Stimulated activated CD8-positive, alpha-beta memory T cell treated with anti-CD3 and anti-CD28 coated beads, Interleukin-4, amount 100 ng/mL, for 1 hour (primary cell): ENCODE data around the gene SCN5A.
"Not testable (repeated sequence)": the region's sequence is repeated elsewhere in the genome, so short reads cannot be mapped to it uniquely, and the experiment has no call there.

ENCODE experiments used
- DNase-seq, 2 donors: peaks; one replicate each; pipeline ENCODE4 v3.0.0-alpha.2; 2020; ENCODE audit warnings: low read depth in 2 of 2, low spot score in 1 of 2

SCN5A gene

DNA sequence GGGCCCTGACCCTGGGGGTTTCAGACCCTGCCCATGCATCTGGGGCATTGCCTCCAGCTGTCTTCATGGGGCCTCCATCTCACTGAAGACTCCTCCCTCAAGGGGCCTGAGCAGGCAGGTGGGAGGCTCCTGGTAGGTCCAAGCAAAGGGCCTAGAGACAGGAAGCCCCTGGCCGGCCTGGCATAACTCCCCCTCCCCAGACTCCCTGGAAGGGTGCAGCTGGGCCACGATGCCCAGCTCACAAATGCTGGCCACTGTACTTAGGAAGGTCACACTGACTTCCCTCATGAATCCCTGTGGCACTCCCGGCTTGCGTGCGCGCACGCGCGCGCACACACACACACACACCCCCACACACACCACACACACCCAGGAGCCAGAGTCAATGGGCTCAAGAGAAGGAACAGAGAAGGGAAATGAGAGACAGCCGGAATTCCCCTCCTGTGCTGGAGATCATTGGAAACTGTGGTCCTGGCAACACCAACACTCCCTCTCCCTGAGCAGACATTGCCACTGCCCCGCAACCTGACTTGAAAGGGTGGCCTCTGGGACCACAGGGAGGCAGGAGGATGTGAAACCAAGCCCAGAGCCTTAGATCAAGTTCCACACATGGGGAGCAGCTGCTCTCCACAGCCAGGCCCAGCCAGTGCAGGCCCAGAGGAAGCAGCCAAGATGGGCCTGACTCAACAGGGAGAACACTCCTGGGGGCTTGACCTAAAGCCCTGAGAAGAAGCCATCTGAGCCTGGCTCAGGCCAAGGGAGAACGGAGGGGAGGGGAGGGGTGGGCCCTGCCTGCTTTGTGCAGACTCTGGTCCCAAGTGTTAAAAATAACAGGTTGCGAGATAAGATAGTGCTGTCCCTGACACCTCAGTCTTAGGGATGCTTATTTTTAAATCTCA lies 69.7 kb downstream of the SCN5A start:
- no peak for DNase-seq

DNA sequence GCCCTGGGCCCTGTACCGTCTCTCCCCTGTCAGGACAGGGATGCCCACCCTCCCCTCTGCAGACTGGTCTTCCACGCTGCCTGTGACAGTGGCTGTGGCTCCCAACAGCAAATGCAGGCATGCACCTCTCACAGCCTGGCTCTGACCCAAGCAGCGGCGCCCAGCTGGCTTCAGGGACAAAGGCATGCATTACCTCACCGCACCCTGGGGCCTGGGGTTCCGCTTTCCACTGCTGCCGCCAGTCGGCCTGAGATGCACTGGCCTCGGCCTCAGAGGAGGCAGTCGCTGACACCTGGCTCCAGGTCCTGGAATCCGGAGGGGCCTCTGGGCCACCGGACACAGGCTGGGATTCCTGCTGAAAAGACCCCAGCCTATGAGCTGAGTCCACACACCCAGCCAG lies 70.3 kb downstream of the SCN5A start:
- DNase-seq = no peak

DNA sequence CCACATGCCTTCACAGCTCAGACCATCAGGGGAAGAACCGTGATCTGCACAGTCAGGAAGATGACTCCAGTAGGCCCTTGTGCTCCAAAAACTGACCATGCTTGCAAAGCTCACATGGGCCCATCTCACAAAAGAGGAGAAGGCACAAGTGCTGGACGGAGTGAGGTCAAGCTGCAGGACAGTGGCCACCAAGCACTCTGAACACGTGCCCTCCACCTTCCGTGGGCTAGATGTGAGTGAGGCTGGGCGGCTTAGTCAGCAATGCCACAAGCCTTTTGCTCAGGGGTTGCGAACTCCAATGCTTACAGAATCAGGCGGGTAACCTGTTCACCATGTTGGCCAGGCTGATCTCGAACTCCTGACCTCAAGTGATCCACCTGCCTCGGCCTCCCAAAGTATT lies 70.9 kb downstream of the SCN5A start:
- no peak for DNase-seq

DNA sequence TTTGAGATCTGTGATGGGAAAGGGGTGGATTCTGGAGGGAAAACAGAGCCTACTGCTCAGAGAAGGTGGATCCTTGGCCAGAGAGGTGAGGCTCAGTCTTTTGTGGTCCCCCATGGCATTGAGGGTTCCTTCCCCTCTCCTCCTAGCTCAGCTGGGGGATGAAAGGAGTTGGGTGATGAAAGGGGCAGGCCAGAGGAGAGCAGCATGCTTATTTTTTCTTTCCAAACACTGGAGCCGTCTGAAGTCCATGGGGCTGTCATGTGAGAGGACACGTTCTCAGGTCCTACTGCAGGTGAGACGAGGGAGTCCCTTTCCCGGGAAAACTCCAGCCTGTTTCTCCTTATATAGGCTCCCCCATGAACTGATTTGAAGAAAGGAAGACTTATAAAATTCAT lies 71.4 kb downstream of the SCN5A start:
- DNase-seq = no peak

DNA sequence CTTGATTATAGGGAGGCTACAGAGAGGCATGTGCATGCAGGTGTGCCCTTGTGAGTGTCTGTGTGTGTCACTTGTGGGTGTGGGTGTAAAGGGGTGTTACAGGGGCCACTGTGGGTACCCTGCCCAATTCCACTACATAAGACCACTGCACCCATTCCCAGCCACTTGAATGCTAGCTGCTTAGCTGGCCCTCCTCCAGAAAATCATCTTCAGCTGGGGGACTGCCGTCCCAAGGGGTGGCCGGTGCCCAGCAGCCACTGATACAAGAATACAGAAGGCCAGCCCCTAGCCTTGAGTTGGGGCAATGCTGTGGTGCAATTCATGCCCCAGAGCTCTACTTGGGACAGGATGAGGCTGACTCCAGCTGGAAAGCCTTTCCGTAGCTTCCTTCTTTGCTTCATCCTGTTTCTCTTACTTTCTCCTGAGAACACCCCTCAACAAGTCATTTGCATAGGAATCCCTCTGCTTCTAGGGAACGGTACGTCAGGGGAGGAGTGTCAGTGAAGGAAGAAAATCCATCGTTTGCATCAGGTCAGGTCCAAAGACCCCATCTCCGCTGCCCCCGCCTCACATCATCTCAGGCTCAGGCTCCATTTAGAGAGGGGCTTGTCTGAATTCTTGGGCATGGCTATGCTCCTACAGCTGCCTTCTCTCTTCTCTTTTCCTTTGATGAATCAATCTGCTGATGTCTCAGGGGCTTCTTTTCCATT lies 72.0 kb downstream of the SCN5A start:
- DNase-seq = no peak

DNA sequence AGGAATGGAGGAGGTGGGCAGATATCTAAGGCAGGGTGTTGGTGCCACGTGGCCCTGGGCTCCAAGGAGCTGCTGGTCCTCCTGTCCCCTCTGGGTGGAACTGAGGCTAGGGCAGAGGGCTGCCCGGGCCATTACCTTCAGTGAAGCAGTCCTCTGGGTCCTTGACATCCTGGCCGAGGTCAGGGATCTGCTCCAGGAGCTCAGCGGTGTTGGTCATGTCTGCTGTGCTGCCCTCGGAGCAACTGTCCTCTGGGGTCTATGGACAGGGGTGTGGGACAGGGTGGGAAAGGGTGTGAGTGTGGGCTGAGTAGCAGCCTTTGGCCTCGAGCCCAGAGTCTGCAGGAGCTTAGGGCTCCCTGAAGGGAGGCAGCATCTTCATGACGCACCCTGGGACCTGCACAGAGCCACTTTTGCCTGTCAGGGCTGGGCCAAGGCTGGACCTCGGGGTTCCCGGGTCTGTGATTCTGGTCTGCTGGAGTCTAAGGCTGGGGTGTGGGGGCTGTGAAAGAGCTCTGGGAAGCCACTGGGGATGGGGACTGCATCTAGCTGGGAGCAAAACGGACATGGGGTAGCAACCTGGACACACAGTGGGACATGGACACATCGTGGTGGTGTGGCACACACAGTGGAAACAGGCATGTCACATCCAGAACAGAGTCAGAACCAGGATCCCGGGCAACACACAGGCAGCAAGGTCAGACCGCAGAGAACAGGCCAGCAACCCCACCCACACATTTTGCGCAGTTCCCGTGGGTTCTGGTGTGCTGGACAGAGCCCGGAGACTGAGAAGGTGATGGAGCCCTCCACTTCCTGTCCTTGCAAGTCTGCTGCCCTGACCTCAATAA lies 72.7 kb downstream of the SCN5A start:
- DNase-seq = no peak

DNA sequence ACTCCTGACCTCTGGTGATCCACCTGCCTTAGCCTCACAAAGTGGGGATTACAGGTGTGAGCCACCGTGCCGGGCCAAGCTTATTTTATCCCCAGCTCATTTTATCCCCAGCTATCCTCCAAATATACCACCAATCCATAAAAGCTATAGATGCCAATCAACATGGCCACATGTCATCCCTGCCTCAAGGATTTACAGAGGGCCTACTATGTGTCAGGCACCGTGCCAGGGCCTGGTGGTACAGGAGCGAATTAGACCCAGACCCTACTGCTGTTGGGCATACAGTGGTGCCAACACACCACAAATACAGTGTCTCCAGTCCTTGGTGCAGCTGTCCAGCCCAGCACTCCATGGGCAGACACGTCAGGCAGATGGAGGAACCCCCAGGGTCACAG lies 73.4 kb downstream of the SCN5A start:
- no peak for DNase-seq

DNA sequence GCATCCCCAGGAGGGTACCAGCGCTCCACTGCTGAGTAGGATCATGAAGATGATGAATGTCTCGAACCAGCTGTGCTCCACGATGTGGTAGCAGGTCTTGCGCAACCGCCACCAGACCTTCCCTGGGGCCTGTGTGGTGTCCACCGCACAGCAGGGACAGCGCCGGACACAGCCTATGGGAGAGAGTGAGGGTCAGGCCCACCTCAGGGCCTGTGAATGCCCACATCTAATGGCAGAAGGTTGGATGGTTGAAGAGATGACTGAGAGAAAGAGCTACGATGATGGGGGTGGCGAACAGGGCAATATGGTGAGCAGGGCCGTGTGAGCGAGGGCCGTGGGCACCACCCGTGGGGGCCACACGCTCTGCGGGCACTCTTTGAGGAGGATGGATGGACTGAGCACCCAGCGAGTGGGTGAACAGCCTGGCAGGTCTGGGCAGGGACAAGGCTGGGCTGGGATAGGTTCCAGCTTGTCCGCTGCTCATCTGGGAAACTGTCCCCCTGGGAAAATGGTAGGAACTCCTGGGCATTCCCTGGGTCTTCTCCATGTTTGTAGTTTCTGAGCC lies 74.1 kb downstream of the SCN5A start:
- DNase-seq = no peak

DNA sequence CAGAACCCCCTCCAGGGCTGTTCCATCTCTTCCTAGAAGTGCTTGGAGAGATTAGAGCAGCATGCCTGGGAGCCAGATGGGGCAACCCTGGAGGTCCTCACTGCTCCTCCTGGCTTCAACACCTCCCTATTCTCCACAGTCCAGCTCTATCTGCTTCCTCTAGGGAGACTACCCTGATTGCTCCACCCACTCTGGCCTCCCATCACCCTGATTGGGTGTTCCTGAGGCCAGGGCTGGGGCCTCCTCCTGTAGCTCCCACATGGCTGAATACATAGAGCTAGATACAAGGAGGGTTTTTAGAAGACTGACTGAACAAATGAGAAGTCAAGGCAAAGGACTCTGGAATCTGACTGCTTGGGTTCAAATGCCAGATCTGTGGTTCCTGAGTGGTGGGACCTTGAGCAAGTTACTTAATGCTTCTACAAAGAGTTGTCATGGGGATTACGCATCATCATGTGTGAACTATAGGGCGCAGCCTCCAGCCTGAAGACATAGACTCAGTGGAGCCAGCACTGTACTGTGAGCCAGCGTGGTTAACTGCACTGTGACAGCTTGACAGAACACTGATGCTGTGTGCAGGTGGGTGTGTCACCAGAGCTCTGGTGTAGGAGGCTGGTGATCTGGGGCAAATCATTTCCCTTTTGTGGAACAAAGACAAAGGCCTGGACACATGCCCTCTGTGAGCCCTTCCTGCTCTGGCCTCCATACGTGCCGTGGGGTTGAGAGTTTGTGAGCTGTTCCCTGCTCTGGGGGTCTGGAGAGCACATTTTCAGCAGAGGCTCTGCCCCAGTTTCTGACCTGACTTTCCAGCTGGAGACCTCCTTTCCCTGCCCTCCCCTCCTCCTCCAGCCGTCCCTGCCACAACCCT lies 74.8 kb downstream of the SCN5A start:
- no peak for DNase-seq

DNA sequence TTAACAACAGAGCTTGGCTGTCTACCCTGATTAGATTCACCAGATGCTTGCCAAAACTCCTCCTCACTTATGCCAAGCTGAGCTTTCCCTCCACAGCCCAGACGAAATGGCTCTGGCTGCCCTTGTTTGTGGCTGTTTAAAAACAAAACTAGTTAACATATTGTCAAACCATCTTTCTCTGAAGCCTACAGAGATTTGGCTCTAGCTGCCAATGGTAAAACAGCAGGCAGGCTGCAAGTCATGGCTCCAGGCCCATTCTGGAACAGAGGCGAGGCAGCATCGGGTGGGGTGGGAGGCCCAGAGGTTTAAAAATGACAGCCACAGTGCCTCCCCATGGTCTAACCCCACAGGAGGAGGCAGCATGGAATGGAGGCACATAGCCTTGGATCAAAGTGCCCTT lies 75.9 kb downstream of the SCN5A start:
- DNase-seq = no peak

DNA sequence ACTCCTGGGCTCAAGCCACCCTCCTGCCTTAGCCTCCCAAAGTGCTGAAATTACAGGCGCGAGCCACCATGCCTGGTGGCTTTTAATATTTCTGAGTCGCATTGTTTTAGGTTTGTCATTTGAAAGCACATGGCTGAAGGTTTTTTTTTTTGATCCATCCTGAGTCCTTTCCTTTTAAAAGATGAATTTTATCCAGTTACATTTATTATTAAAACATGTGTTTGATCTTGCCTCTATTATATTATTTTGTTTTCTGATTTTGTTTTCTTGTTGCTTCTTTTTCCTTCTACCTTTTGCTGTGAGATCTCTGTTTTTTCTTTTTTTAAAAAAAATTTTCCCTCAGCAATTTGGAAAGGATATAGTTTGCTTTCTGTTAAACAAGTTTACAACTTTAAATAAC lies 76.4 kb downstream of the SCN5A start:
- no peak for DNase-seq

DNA sequence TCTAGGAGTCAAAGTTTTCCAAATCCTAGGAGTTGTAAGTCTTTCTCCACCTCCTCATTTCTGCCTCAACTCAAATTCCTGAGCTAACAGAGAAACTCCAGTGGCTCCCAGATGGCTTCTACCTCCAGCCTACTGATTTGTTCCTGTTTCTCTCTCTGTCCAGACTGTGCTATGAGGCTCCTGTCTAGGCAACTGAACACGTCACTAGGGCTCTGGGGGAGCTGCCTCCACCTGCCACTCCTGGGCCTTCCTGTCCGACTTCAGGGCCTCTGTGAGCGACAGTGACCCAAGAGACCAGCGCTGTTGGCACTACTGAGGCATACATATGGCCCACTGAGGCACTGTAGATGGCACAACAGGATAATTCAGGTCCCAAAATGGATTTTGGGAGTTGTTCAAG lies 82.0 kb downstream of the SCN5A start:
- DNase-seq = no peak

DNA sequence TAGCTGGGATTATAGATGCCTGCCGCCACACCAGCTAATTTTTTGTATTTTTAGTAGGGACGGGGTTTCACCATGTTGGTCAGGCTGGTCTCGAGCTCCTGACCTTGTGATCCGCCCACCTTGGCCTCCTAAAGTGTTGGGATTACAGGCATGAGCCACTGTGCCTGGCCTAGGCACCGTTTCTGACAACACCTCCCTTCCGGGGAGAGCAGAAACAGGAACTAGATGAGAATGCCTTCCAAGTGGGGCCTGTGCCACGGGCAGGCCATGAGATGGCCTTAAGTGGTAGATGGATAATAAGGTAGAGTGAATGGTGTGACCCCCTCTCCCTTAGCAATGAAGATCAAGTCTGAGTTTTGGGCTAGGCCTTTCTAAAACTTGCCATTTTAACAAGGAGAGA lies 82.7 kb downstream of the SCN5A start:
- DNase-seq = not testable (repeated sequence)

DNA sequence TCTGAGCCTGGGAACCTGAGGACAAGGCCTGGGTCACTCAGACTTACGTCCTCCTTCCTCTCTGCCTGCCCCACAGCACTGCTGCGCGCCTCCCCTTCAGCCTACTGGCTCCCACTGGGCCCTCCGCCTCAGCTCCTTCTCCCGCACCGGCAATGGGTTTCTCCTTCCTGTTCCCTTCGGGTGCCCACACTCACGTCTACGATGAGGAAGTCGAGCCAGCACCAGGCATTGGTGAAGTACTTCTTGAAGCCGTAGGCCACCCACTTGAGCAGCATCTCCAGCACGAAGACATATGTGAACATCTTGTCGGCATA lies 83.3 kb downstream of the SCN5A start:
- no peak for DNase-seq

DNA sequence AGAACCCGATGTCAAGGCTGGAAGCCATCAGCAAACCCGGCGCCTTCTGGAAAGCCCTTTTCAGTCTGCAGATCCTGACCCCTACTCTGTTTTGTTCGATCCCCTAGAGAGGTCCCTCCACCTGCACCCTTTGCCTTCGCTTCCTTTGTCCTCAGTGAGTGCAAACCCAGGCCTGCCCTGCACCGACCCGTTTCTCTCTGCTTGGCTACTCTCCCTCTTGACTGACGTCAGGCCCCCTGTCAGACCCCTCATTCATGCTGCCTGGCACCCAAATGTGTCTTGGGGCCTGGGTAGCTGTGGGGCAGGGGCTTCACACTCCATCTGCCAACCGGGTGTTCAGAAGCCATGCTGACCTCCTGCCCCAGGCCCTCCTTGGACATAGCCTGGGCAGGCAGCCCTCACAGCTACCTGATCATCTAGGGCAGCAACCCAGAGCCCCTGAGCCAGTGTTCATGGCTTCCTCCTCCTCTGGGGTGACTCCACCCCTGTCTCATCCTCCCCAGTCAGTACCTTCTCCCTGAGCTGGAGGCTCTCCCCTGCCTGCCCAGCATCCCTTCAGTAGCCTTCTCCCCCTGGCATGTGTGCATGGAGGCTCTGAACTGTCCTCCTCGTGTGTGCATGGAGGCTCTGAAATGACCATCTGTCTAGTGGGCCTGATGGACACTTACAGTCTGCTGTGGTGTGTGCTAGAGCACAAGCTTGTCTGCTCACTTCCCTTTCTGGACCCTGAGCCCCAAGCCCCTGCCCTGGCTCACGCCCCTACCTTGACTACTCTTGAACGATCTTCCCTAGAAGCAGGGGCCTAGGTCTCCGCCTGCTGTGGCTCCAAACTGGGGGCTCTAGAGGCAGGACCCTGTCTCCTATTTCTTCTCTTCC lies 83.9 kb downstream of the SCN5A start:
- DNase-seq = no peak

DNA sequence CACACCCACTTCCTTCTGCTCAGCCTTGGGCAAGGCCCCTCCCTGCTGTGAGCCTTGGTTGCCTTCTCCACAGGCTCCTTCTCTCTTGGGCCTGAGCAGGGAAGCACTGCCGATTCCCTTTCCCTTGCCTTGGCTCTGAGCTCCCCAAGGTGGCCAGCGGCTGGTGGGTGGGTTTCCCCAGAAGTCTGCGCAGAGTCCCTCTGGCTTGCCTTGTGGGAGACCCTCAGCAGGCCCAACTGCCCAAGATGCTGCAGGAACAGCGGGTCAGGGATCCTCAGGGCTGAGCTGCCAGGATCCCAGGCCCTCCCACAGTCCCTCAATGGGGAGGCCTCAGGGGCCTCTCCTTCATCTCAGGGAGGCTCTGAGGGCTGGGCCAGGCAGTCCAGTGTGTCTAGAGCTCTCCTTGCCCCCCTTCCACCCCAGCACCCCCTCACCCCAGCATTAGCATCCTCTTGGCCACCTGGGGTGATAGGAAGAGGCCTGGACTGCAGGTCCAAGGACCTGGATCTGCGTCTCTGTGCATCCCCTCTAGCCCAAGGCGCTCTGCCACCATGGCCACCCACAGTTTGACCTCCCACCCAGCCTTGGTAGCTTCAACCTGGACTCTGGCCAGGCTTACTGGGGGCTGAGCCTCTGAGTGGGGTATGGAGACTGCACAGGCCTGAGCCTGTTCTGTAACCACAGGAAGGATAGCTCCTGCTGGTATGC lies 84.7 kb downstream of the SCN5A start:
- DNase-seq = no peak

DNA sequence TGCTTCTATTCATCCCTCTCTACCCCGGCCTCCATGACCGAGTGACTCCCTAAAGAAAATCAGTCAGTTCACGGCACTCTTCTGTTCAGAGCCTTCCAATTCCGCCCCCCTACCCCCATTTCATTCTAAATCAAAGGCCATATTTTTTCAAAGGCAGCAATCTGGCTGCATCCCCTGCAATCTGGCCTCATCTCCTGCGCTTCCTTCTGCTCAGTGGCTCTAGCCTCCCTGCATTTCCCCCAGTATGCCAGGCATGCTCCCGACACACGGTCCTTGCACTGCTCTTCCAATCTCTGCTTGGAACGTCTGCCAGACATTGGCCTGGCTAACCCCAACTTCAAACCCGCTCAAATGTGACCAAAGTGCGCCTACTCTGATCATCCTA lies 85.6 kb downstream of the SCN5A start:
- DNase-seq = no peak

DNA sequence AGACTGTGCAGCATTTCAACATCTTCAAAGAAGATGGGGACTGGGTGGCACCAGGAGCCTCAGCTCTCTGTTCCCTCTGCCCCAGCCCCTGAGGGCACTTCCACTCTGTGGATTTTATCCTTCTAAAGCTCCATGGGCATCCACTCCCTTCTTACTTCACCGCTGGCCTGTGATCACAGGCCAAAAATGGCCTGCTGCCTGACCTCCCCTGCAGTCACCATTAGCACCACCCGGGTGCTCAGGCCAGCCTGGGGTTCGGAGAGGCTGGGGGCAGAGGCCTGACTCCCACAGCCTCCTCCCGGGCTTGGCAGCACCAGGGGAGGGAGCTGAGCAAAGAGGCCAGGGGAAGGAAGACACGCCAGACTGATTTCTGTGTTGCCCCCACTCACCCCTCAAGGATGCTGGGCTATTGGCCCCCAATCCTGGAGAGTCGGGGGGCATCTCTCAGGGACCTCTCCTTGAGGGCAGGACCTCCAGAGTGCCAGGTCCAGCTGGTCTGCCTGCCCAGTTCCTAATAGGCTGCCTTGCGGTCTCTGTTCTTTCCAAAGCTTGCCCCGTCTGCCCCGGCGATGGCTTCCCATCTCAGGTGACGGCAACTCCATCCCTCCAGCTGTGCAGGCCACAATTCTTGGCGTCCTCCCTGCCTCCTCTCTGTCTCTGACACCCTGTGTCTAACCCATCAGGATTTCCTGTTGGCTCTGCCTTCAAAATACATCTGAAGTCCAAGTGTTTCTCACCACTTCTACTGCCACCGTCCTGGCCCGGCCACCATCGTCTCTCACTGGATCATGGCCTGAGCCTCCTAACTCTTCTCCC lies 86.2 kb downstream of the SCN5A start:
- DNase-seq = no peak
